SU-DHL-6 (cell line): Measurements from ENCODE around the gene TIMP2.

Experiments
- H2AFZ ChIP-seq: fragments of 200-600 bp; sonication (generic); 2 replicates; pipeline ENCODE4 v1.6.1; 2014; ENCODE audit warnings: low read depth, mild to moderate bottlenecking, moderate library complexity, mixed read lengths, antibody characterized with exemption, low read length; ENCODE audit not compliant: severe bottlenecking
- H3F3A ChIP-seq: fragments of 200-600 bp; shearing (Covaris generic); 2 replicates; pipeline ENCODE4 v1.6.0; 2016; ENCODE audit warnings: antibody characterized with exemption, mild to moderate bottlenecking; ENCODE audit not compliant: insufficient read depth
- H3K27ac ChIP-seq: fragments of 200-600 bp; sonication (generic); 2 replicates; pipeline ENCODE4 v1.5.1; 2016; ENCODE audit warnings: low read depth, mild to moderate bottlenecking, low read length, moderate library complexity, mixed read lengths
- H3K27me3 ChIP-seq: fragments of 200-600 bp; sonication (generic), shearing (Covaris generic); 2 replicates; pipeline ENCODE4 v1.6.0; 2014; ENCODE audit warnings: mild to moderate bottlenecking, low read length
- H3K36me3 ChIP-seq: fragments of 200-600 bp; sonication (generic); 2 replicates; pipeline ENCODE4 v1.6.1; 2014; ENCODE audit warnings: mild to moderate bottlenecking, low read length, mixed read lengths
- H3K4me2 ChIP-seq: fragments of 300-600, 200-600 bp; shearing (Covaris generic), sonication (generic); 2 replicates; pipeline ENCODE4 v1.6.0; 2014; ENCODE audit warnings: low read length, low read depth, mild to moderate bottlenecking; ENCODE audit not compliant: poor library complexity, severe bottlenecking
- H3K4me3 ChIP-seq: fragments of 200-600 bp; sonication (generic); 2 replicates; pipeline ENCODE4 v1.5.1; 2014; ENCODE audit warnings: antibody characterized with exemption, low read length, mild to moderate bottlenecking, mixed read lengths; ENCODE audit not compliant: insufficient read depth, poor library complexity, severe bottlenecking
- H3K79me2 ChIP-seq: fragments of 200-600 bp; sonication (generic); 2 replicates; pipeline ENCODE4 v1.6.1; 2014; ENCODE audit warnings: mild to moderate bottlenecking, low read length, moderate library complexity; ENCODE audit not compliant: insufficient read depth
- H3K9ac ChIP-seq: fragments of 200-600 bp; sonication (generic); 2 replicates; pipeline ENCODE4 v1.7.0; 2014; ENCODE audit warnings: mild to moderate bottlenecking, low read length
- H3K9me2 ChIP-seq: fragments of 200-600 bp; sonication (generic); replicated peaks from 2 replicates; pipeline ENCODE4 v1.6.1; 2014; ENCODE audit warnings: low read length; ENCODE audit not compliant: insufficient read depth
- H3K9me3 ChIP-seq: fragments of 200-600 bp; sonication (generic); 2 replicates; pipeline ENCODE4 v1.6.1; 2014; ENCODE audit warnings: low read length, mixed read lengths; ENCODE audit not compliant: insufficient read depth
- H4K20me1 ChIP-seq: fragments of 200-600 bp; sonication (generic); 2 replicates; pipeline ENCODE4 v1.6.1; 2014; ENCODE audit warnings: low read depth, mild to moderate bottlenecking, antibody characterized with exemption, low read length, moderate library complexity, mixed read lengths
- EZH2phosphoT487 ChIP-seq: fragments of 200-600 bp; sonication (generic), shearing (Covaris generic); conservative IDR thresholded peaks from 2 replicates; pipeline ENCODE4 v1.6.1; 2018; ENCODE audit warnings: mild to moderate bottlenecking, antibody characterized with exemption, low read length, moderate library complexity, mixed read lengths
- TF ChIP-seq, protein P1 (sequence below): fragments of 200-600 bp; sonication (generic); IDR thresholded peaks from one replicate; pipeline ENCODE4 v1.5.1; 2017; ENCODE audit warnings: antibody characterized with exemption, mild to moderate bottlenecking, low read length, moderate library complexity; ENCODE audit not compliant: insufficient read depth, poor library complexity, severe bottlenecking

TIMP2 gene

GRCh38 chr17:78876094-78876597 is 49.0 kb downstream of the TIMP2 start:
- Histone ChIP-seq H3K4me2 (no peak overlapping the region), H3K9ac (no peak overlapping the region), H3K4me3 (no peak overlapping the region), H4K20me1 (no peaks in the 10 kb centered on the region), H2AFZ (no peak overlapping the region), H3K79me2 (no peaks in the 10 kb centered on the region), H3K36me3 (no peaks in the 10 kb centered on the region), H3K27me3 (no peaks in the 10 kb centered on the region), H3F3A (no peaks in the 10 kb centered on the region), H3K27ac (no peak overlapping the region), H3K9me2 (no peaks in the 10 kb centered on the region), H3K9me3 (no peaks in the 10 kb centered on the region)
- TF ChIP-seq EZH2phosphoT487 = no peak
- TF ChIP-seq, protein P1, sequence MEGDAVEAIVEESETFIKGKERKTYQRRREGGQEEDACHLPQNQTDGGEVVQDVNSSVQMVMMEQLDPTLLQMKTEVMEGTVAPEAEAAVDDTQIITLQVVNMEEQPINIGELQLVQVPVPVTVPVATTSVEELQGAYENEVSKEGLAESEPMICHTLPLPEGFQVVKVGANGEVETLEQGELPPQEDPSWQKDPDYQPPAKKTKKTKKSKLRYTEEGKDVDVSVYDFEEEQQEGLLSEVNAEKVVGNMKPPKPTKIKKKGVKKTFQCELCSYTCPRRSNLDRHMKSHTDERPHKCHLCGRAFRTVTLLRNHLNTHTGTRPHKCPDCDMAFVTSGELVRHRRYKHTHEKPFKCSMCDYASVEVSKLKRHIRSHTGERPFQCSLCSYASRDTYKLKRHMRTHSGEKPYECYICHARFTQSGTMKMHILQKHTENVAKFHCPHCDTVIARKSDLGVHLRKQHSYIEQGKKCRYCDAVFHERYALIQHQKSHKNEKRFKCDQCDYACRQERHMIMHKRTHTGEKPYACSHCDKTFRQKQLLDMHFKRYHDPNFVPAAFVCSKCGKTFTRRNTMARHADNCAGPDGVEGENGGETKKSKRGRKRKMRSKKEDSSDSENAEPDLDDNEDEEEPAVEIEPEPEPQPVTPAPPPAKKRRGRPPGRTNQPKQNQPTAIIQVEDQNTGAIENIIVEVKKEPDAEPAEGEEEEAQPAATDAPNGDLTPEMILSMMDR = no peak

GRCh38 chr17:78875363-78876093 is 49.7 kb downstream of the TIMP2 start:
- Histone ChIP-seq H3K9ac (no peak overlapping the region), H4K20me1 (no peaks in the 10 kb centered on the region), H3K36me3 (no peaks in the 10 kb centered on the region), H3K27ac (no peak overlapping the region), H3K4me3 (no peak overlapping the region), H3F3A (no peaks in the 10 kb centered on the region), H3K79me2 (no peaks in the 10 kb centered on the region), H3K9me2 (no peaks in the 10 kb centered on the region), H3K9me3 (no peaks in the 10 kb centered on the region), H3K4me2 (no peak overlapping the region), H2AFZ (no peak overlapping the region), H3K27me3 (no peaks in the 10 kb centered on the region)
- TF ChIP-seq, protein P1 = no peak
- TF ChIP-seq EZH2phosphoT487 = no peak

DNA sequence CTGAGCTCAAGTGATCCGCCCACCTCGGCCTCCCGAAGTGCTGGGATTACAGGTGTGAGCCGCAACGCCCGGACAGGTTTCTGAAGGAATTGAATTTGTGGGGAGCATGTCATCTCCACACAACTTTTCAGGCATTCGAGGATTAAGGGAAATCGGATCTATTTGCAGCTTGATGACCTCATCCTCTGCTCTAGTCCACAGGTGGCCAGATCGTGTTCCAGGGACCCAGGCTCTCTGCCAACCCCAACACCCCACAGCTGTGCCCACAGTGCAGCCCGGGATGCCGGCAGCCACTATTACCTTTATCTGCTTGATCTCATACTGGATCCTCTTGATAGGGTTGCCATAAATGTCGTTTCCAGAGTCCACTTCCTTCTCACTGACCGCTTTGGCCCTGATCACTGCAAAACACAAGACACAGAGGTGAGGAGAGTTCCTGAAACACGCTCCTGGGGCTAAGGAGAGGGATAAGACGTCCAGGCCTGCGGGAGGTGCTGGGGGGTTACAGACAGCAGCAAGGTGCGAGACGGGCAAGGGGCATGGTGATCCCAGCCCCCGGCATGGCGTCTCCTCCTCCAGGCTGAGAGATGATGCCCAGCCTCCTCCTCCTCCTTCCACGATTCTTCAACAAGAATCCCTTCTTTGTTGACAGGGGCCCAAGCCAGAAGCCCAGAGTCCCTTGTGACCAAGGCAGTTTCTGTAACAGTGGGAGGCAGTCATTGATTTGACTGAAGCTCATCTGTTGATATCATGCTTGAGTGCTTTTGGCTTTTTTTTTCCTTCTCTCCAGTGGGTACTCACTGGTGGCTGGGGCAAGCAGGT is 51.5 kb downstream of the TIMP2 start:
- Histone ChIP-seq H3K4me3 (no peak overlapping the region), H3K4me2 (no peak overlapping the region), H3K79me2 (no peaks in the 10 kb centered on the region), H3K9ac (no peak overlapping the region), H3F3A (no peaks in the 10 kb centered on the region), H3K36me3 (no peaks in the 10 kb centered on the region), H3K9me3 (no peaks in the 10 kb centered on the region), H3K27ac (no peak overlapping the region), H2AFZ (no peak overlapping the region), H3K9me2 (no peaks in the 10 kb centered on the region), H4K20me1 (no peaks in the 10 kb centered on the region), H3K27me3 (no peaks in the 10 kb centered on the region)
- no peak for TF ChIP-seq EZH2phosphoT487
- TF ChIP-seq, protein P1 = no peak
